ENCODE data around the gene LRFN2. TPM values are rescaled to one million over a fixed set of nuclear protein-coding genes. Genes with fewer than 3 reads are reported as not detected.

The LRFN2 gene
- total RNA-seq, 1 donor from 2014 or later: not detected

GRCh38 chr6:40556881-40557280 is 30.3 kb downstream of the LRFN2 start:
- H3K4me1 Mint-ChIP-seq: no peaks in the 10 kb centered on the region
- no peak for DNase-seq (ENCODE audit: low read depth, low spot score)
- H3K27me3 Mint-ChIP-seq (ENCODE audit: low read depth): no peaks in the 10 kb centered on the region
- no peak for TF ChIP-seq CTCF (conservative IDR thresholded peaks at IDR 0.05)
- no peaks in the 10 kb centered on the region for H3K9me3 Mint-ChIP-seq
- no peak overlapping the region for H3K27ac Mint-ChIP-seq (ENCODE audit: unreplicated experiment)
- no peak overlapping the region for H3K4me3 Mint-ChIP-seq
- H3K36me3 Mint-ChIP-seq (ENCODE audit: low read depth): no peaks in the 10 kb centered on the region

GRCh38 chr6:40556023-40556422 is 31.1 kb downstream of the LRFN2 start:
- no peak for TF ChIP-seq CTCF (conservative IDR thresholded peaks at IDR 0.05)
- H3K4me1 Mint-ChIP-seq: no peaks in the 10 kb centered on the region
- H3K27ac Mint-ChIP-seq (ENCODE audit: unreplicated experiment): no peak overlapping the region
- H3K36me3 Mint-ChIP-seq (ENCODE audit: low read depth): no peaks in the 10 kb centered on the region
- H3K27me3 Mint-ChIP-seq (ENCODE audit: low read depth): no peaks in the 10 kb centered on the region
- no peak for DNase-seq (ENCODE audit: low read depth, low spot score)
- no peaks in the 10 kb centered on the region for H3K9me3 Mint-ChIP-seq
- no peak overlapping the region for H3K4me3 Mint-ChIP-seq

GRCh38 chr6:40555092-40555491 is 32.1 kb downstream of the LRFN2 start:
- Mint-ChIP-seq H3K4me3 (no peak overlapping the region), H3K27me3 (ENCODE audit: low read depth) (no peaks in the 10 kb centered on the region), H3K4me1 (no peaks in the 10 kb centered on the region), H3K9me3 (no peaks in the 10 kb centered on the region), H3K27ac (ENCODE audit: unreplicated experiment) (no peak overlapping the region), H3K36me3 (ENCODE audit: low read depth) (no peaks in the 10 kb centered on the region)
- TF ChIP-seq CTCF (conservative IDR thresholded peaks at IDR 0.05): no peak
- no peak for DNase-seq (ENCODE audit: low read depth, low spot score)

GRCh38 chr6:40552941-40553340 is 34.2 kb downstream of the LRFN2 start:
- no peak for TF ChIP-seq CTCF (conservative IDR thresholded peaks at IDR 0.05)
- no peak for DNase-seq (ENCODE audit: low read depth, low spot score)
- H3K27ac Mint-ChIP-seq (ENCODE audit: unreplicated experiment): no peak overlapping the region
- H3K4me1 Mint-ChIP-seq: no peaks in the 10 kb centered on the region
- no peaks in the 10 kb centered on the region for H3K27me3 Mint-ChIP-seq (ENCODE audit: low read depth)
- no peaks in the 10 kb centered on the region for H3K9me3 Mint-ChIP-seq
- H3K36me3 Mint-ChIP-seq (ENCODE audit: low read depth): no peaks in the 10 kb centered on the region
- H3K4me3 Mint-ChIP-seq: no peak overlapping the region

GRCh38 chr6:40551966-40552505 is 35.1 kb downstream of the LRFN2 start:
- H3K4me3 Mint-ChIP-seq: no peak overlapping the region
- no peaks in the 10 kb centered on the region for H3K36me3 Mint-ChIP-seq (ENCODE audit: low read depth)
- no peaks in the 10 kb centered on the region for H3K27me3 Mint-ChIP-seq (ENCODE audit: low read depth)
- no peaks in the 10 kb centered on the region for H3K9me3 Mint-ChIP-seq
- no peak for TF ChIP-seq CTCF (conservative IDR thresholded peaks at IDR 0.05)
- no peak overlapping the region for H3K27ac Mint-ChIP-seq (ENCODE audit: unreplicated experiment)
- no peak for DNase-seq (ENCODE audit: low read depth, low spot score)
- no peaks in the 10 kb centered on the region for H3K4me1 Mint-ChIP-seq

All from neural crest cell (in vitro differentiated cells).